ENCODE results near the gene LETMD1. TPM values are rescaled to one million over a fixed set of nuclear protein-coding genes. Genes with fewer than 3 reads are reported as not detected.

The LETMD1 gene
- total RNA-seq, 1 donor from 2014 or later = 32.8 TPM

GRCh38 chr12:51049525-51049924 is 1.4 kb downstream of the LETMD1 start:
- no peak overlapping the region for H3K4me3 Mint-ChIP-seq (ENCODE audit: unreplicated experiment)
- no peak overlapping the region for H3K27ac Mint-ChIP-seq (ENCODE audit: unreplicated experiment)
- H3K27me3 Mint-ChIP-seq (ENCODE audit: unreplicated experiment) = peaks cover 1% of the 10 kb centered on the region
- no peak for DNase-seq (ENCODE audit: low spot score)
- H3K4me1 Mint-ChIP-seq (ENCODE audit: unreplicated experiment) = peaks cover 12% of the 10 kb centered on the region
- H3K9me3 Mint-ChIP-seq (ENCODE audit: unreplicated experiment) = peaks cover 5% of the 10 kb centered on the region
- H3K36me3 Mint-ChIP-seq (ENCODE audit: low read depth, unreplicated experiment) = peaks cover 8% of the 10 kb centered on the region
- no peak for TF ChIP-seq CTCF (IDR thresholded peaks at IDR 0.05; ENCODE audit: unreplicated experiment)

DNA sequence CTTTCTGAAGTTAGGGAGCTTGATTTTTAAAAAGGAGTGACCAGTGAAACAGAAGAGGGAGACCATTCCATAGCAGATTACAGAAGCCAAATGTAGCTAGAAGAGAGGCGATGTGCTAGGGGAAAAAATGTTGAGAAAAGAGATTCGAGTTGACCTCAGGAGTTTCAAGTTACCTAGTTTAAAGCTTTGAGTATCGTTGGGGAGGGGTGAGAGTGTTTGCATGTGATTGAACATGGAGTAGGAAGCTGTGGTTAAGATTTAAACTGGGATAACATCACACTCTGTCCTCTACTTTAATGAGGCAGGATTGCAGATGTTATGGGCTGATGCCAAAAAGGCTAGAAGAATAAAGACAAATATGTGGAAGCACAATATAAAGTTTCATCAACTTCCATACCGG is 3.7 kb downstream of the LETMD1 start:
- Mint-ChIP-seq H3K9me3 (ENCODE audit: unreplicated experiment) (no peaks in the 10 kb centered on the region), H3K4me1 (ENCODE audit: unreplicated experiment) (peaks cover 12% of the 10 kb centered on the region), H3K27me3 (ENCODE audit: unreplicated experiment) (peaks cover 1% of the 10 kb centered on the region), H3K4me3 (ENCODE audit: unreplicated experiment) (no peak overlapping the region), H3K27ac (ENCODE audit: unreplicated experiment) (no peak overlapping the region), H3K36me3 (ENCODE audit: low read depth, unreplicated experiment) (peaks cover 8% of the 10 kb centered on the region)
- no peak for DNase-seq (ENCODE audit: low spot score)
- TF ChIP-seq CTCF (IDR thresholded peaks at IDR 0.05; ENCODE audit: unreplicated experiment) = no peak

GRCh38 chr12:51055060-51055459 is 6.9 kb downstream of the LETMD1 start:
- no peak for DNase-seq (ENCODE audit: low spot score)
- TF ChIP-seq CTCF (IDR thresholded peaks at IDR 0.05; ENCODE audit: unreplicated experiment) = no peak
- Mint-ChIP-seq H3K4me3 (ENCODE audit: unreplicated experiment) (no peak overlapping the region), H3K27me3 (ENCODE audit: unreplicated experiment) (peaks cover 4% of the 10 kb centered on the region), H3K4me1 (ENCODE audit: unreplicated experiment) (no peaks in the 10 kb centered on the region), H3K36me3 (ENCODE audit: low read depth, unreplicated experiment) (peaks cover 9% of the 10 kb centered on the region), H3K27ac (ENCODE audit: unreplicated experiment) (no peak overlapping the region), H3K9me3 (ENCODE audit: unreplicated experiment) (no peaks in the 10 kb centered on the region)

DNA sequence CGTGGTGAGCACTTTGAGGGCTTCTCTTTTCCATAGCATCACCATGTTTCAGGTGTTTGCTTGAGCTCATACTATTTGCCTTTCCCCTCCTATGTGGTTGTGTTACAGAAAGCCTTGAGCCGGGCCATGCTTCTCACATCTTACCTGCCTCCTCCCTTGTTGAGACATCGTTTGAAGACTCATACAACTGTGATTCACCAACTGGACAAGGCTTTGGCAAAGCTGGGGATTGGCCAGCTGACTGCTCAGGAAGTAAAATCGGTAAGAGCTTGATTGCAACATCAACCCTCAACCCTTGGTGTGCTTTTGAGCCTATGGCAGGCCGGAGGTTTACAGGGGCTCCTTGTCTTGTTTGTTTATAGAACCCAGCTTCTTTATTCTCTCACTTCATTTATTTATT is 8.1 kb downstream of the LETMD1 start:
- Mint-ChIP-seq H3K9me3 (ENCODE audit: unreplicated experiment) (no peaks in the 10 kb centered on the region), H3K36me3 (ENCODE audit: low read depth, unreplicated experiment) (peaks cover 9% of the 10 kb centered on the region), H3K4me3 (ENCODE audit: unreplicated experiment) (no peak overlapping the region), H3K27me3 (ENCODE audit: unreplicated experiment) (peaks cover 4% of the 10 kb centered on the region), H3K27ac (ENCODE audit: unreplicated experiment) (no peak overlapping the region), H3K4me1 (ENCODE audit: unreplicated experiment) (no peaks in the 10 kb centered on the region)
- TF ChIP-seq CTCF (IDR thresholded peaks at IDR 0.05; ENCODE audit: unreplicated experiment) = no peak
- no peak for DNase-seq (ENCODE audit: low spot score)

DNA sequence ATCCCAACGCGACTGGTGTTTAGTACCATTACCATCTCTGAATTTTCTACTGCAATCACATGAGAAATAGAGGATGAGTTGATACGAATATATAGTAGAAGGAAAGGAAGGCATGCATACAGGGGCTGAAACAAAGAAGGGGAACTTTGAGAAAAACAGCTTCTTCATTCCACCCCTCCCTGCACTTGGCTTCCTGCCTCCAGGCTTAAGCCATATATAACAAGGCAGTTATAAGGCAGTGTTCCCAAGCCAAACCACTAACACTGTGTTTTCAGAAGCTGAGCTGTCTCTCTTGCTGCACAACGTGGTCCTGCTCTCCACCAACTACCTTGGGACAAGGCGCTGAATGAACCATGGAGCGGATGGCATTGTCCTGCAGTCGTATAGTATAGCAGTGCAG is 11.0 kb downstream of the LETMD1 start:
- peaks cover 4% of the 10 kb centered on the region for H3K27me3 Mint-ChIP-seq (ENCODE audit: unreplicated experiment)
- TF ChIP-seq CTCF (IDR thresholded peaks at IDR 0.05; ENCODE audit: unreplicated experiment) = no peak
- no peaks in the 10 kb centered on the region for H3K9me3 Mint-ChIP-seq (ENCODE audit: unreplicated experiment)
- peak overlapping the region; percentile 45 for H3K27ac Mint-ChIP-seq (ENCODE audit: unreplicated experiment)
- no peak overlapping the region for H3K4me3 Mint-ChIP-seq (ENCODE audit: unreplicated experiment)
- H3K36me3 Mint-ChIP-seq (ENCODE audit: low read depth, unreplicated experiment) = peaks cover 16% of the 10 kb centered on the region
- no peak for DNase-seq (ENCODE audit: low spot score)
- no peaks in the 10 kb centered on the region for H3K4me1 Mint-ChIP-seq (ENCODE audit: unreplicated experiment)

Data from endothelial cell (in vitro differentiated cells).